ENCODE measurements around the gene PLXNA4.

The PLXNA4 gene

DNA sequence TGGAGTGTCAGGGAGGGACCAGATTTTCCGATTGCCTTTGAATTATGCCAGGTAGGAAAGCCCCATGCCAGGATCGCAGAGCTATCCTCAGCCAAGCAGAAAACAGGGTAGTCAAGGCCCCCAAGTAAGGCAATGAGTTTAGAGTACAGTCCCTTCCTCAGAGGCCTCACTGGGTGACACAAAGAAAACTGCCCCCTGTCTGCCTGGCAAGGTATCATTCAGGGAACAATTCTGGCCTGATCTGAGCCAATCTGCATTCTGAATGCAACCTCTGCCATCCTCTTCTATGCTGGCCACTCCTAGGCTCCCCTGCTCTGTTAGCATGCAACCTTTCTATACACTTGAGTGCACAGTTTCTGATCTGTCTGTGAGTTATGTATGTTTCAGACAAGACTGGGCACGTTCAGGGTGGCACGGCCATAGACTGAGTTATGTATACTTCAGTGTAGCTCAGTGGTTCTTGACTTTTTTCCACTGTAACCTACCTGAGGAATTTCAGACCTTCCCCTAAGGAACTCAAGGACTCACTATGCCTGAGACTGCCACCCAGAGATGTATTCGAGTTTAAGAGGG lies 336.8 kb downstream of the PLXNA4 start:
- Histone ChIP-seq H3K27me3 (ENCODE audit: control insufficient read depth in 1 of 2, insufficient read depth in 1 of 2, low read length in 2 of 2) (peaks cover 0 to 5% of the 10 kb centered on the region in 2 experiments), H3K14ac (ENCODE audit: low read length in 2 of 2) (no peak overlapping the region), H3K27ac (ENCODE audit: low read length, poor library complexity, severe bottlenecking) (no peak overlapping the region), H3K4ac (ENCODE audit: low read depth in 1 of 2, low read length in 2 of 2) (no peak overlapping the region), H4K8ac (ENCODE audit: low read length) (no peak overlapping the region), H3K23ac (ENCODE audit: low read length in 2 of 2) (no peak overlapping the region), H3K9ac (ENCODE audit: low read length) (no peak overlapping the region), H3K36me3 (ENCODE audit: control insufficient read depth in 1 of 2, insufficient read depth in 2 of 2, low read depth in 1 of 2, low read length in 2 of 2) (peaks cover 0 to 16% of the 10 kb centered on the region in 2 experiments), H3K9me3 (ENCODE audit: control insufficient read depth, low read length) (no peaks in the 10 kb centered on the region), H3K4me2 (ENCODE audit: low read length, poor library complexity, severe bottlenecking) (no peak overlapping the region), H3K79me1 (replicated peaks; ENCODE audit: low read length, poor library complexity, severe bottlenecking) (no peaks in the 10 kb centered on the region), H3K4me3 (ENCODE audit: insufficient read depth in 1 of 2, low read depth in 1 of 2, low read length in 2 of 2) (no peak overlapping the region), H2AFZ (ENCODE audit: low read depth, low read length) (no peak overlapping the region), H2BK5ac (ENCODE audit: low read depth, low read length, poor library complexity, severe bottlenecking) (no peak overlapping the region), H4K91ac (ENCODE audit: low read length) (no peak overlapping the region), H2AK5ac (ENCODE audit: low read length, severe bottlenecking) (no peak overlapping the region), H2BK12ac (ENCODE audit: low read length in 2 of 2) (no peak overlapping the region), H2BK15ac (ENCODE audit: low read depth, poor library complexity, severe bottlenecking) (no peak overlapping the region), H3K4me1 (ENCODE audit: control insufficient read depth, insufficient read depth, low read depth, low read length) (no peaks in the 10 kb centered on the region), H2BK120ac (ENCODE audit: low read depth, low read length) (no peak overlapping the region), H3K18ac (ENCODE audit: low read depth in 1 of 2, low read length in 2 of 2) (no peak overlapping the region)
- WGBS: 76% methylated on average over 5 of the region's 5 CpGs
- DNase-seq: no peak

DNA sequence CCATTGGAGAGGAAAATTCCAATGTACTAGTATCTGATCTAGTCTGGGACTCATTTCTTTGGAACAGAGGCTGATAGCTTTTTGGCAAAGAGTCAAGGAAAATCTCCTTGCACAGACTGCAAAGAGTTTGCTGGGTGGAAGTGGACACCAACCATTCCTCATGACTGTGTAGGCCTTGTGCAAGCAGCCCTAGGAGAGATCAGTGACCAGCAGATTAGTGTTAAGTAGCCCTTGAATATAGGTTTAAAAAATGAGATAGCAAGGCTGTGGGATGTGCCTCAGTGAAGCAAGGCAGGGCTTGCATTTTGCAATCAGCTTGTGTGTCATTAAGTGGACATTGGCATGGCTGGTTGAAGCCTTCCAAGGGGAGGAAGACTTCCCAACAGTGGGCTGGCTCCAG lies 341.6 kb downstream of the PLXNA4 start:
- H3K4me1 ChIP-seq (ENCODE audit: control insufficient read depth, insufficient read depth, low read depth, low read length): no peaks in the 10 kb centered on the region
- no peak overlapping the region for H3K4me3 ChIP-seq (ENCODE audit: insufficient read depth in 1 of 2, low read depth in 1 of 2, low read length in 2 of 2)
- H2BK15ac ChIP-seq (ENCODE audit: low read depth, poor library complexity, severe bottlenecking): no peak overlapping the region
- no peak overlapping the region for H2AK5ac ChIP-seq (ENCODE audit: low read length, severe bottlenecking)
- H3K23ac ChIP-seq (ENCODE audit: low read length in 2 of 2): no peak overlapping the region
- H3K18ac ChIP-seq (ENCODE audit: low read depth in 1 of 2, low read length in 2 of 2): no peak overlapping the region
- H2BK12ac ChIP-seq (ENCODE audit: low read length in 2 of 2): no peak overlapping the region
- no peaks in the 10 kb centered on the region for H3K27me3 ChIP-seq (ENCODE audit: control insufficient read depth in 1 of 2, insufficient read depth in 1 of 2, low read length in 2 of 2)
- no peak overlapping the region for H3K4me2 ChIP-seq (ENCODE audit: low read length, poor library complexity, severe bottlenecking)
- DNase-seq: peak; percentile 38
- no peak overlapping the region for H3K9ac ChIP-seq (ENCODE audit: low read length)
- H3K14ac ChIP-seq (ENCODE audit: low read length in 2 of 2): no peak overlapping the region
- H4K91ac ChIP-seq (ENCODE audit: low read length): no peak overlapping the region
- no peak overlapping the region for H2BK120ac ChIP-seq (ENCODE audit: low read depth, low read length)
- no peak overlapping the region for H2BK5ac ChIP-seq (ENCODE audit: low read depth, low read length, poor library complexity, severe bottlenecking)
- peaks cover 0 to 17% of the 10 kb centered on the region in 2 experiments for H3K36me3 ChIP-seq (ENCODE audit: control insufficient read depth in 1 of 2, insufficient read depth in 2 of 2, low read depth in 1 of 2, low read length in 2 of 2)
- H3K27ac ChIP-seq (ENCODE audit: low read length, poor library complexity, severe bottlenecking): no peak overlapping the region
- no peaks in the 10 kb centered on the region for H3K79me1 ChIP-seq (replicated peaks; ENCODE audit: low read length, poor library complexity, severe bottlenecking)
- H3K4ac ChIP-seq (ENCODE audit: low read depth in 1 of 2, low read length in 2 of 2): no peak overlapping the region
- no peak overlapping the region for H4K8ac ChIP-seq (ENCODE audit: low read length)
- H2AFZ ChIP-seq (ENCODE audit: low read depth, low read length): no peak overlapping the region
- no peaks in the 10 kb centered on the region for H3K9me3 ChIP-seq (ENCODE audit: control insufficient read depth, low read length)

GRCh38 chr7:132232406-132232805 lies 343.9 kb downstream of the PLXNA4 start:
- no peak overlapping the region for H2BK15ac ChIP-seq (ENCODE audit: low read depth, poor library complexity, severe bottlenecking)
- H3K79me1 ChIP-seq (replicated peaks; ENCODE audit: low read length, poor library complexity, severe bottlenecking): no peaks in the 10 kb centered on the region
- no peak overlapping the region for H4K8ac ChIP-seq (ENCODE audit: low read length)
- H2BK120ac ChIP-seq (ENCODE audit: low read depth, low read length): no peak overlapping the region
- H3K4me3 ChIP-seq (ENCODE audit: insufficient read depth in 1 of 2, low read depth in 1 of 2, low read length in 2 of 2): no peak overlapping the region
- H2AK5ac ChIP-seq (ENCODE audit: low read length, severe bottlenecking): no peak overlapping the region
- H3K14ac ChIP-seq (ENCODE audit: low read length in 2 of 2): no peak overlapping the region
- no peak overlapping the region for H2AFZ ChIP-seq (ENCODE audit: low read depth, low read length)
- no peaks in the 10 kb centered on the region for H3K9me3 ChIP-seq (ENCODE audit: control insufficient read depth, low read length)
- H3K27ac ChIP-seq (ENCODE audit: low read length, poor library complexity, severe bottlenecking): no peak overlapping the region
- H3K4me2 ChIP-seq (ENCODE audit: low read length, poor library complexity, severe bottlenecking): no peak overlapping the region
- peaks cover 0 to 13% of the 10 kb centered on the region in 2 experiments for H3K36me3 ChIP-seq (ENCODE audit: control insufficient read depth in 1 of 2, insufficient read depth in 2 of 2, low read depth in 1 of 2, low read length in 2 of 2)
- no peak overlapping the region for H4K91ac ChIP-seq (ENCODE audit: low read length)
- H3K27me3 ChIP-seq (ENCODE audit: control insufficient read depth in 1 of 2, insufficient read depth in 1 of 2, low read length in 2 of 2): no peaks in the 10 kb centered on the region
- no peaks in the 10 kb centered on the region for H3K4me1 ChIP-seq (ENCODE audit: control insufficient read depth, insufficient read depth, low read depth, low read length)
- no peak overlapping the region for H2BK12ac ChIP-seq (ENCODE audit: low read length in 2 of 2)
- no peak overlapping the region for H2BK5ac ChIP-seq (ENCODE audit: low read depth, low read length, poor library complexity, severe bottlenecking)
- 44% methylated on average over 2 of the region's 3 CpGs for WGBS
- DNase-seq: no peak
- no peak overlapping the region for H3K9ac ChIP-seq (ENCODE audit: low read length)
- H3K18ac ChIP-seq (ENCODE audit: low read depth in 1 of 2, low read length in 2 of 2): no peak overlapping the region
- no peak overlapping the region for H3K23ac ChIP-seq (ENCODE audit: low read length in 2 of 2)
- no peak overlapping the region for H3K4ac ChIP-seq (ENCODE audit: low read depth in 1 of 2, low read length in 2 of 2)

DNA sequence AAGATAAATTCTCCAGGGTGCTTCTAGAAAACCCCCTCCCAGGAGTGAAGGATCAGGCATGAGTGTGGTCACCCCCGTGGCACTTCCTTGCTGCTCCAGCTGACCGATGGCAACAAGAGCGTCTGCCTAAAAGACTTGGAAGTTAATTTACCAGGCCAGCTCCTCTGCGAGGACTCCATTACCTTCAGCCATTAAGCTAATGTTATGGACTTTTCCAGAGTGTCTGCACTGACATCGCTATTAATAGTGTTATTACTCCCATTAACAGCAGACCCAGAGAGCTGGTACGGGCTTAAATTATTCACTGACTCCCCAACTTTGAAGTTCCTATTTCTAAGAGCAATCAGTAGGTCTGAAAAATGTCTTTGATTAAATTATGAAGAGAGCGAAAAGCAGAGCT lies 345.8 kb downstream of the PLXNA4 start:
- no peak overlapping the region for H4K91ac ChIP-seq (ENCODE audit: low read length)
- H3K27ac ChIP-seq (ENCODE audit: low read length, poor library complexity, severe bottlenecking): no peak overlapping the region
- H2BK15ac ChIP-seq (ENCODE audit: low read depth, poor library complexity, severe bottlenecking): no peak overlapping the region
- H3K27me3 ChIP-seq (ENCODE audit: control insufficient read depth in 1 of 2, insufficient read depth in 1 of 2, low read length in 2 of 2): no peaks in the 10 kb centered on the region
- H2AFZ ChIP-seq (ENCODE audit: low read depth, low read length): no peak overlapping the region
- no peak overlapping the region for H3K18ac ChIP-seq (ENCODE audit: low read depth in 1 of 2, low read length in 2 of 2)
- H3K4me1 ChIP-seq (ENCODE audit: control insufficient read depth, insufficient read depth, low read depth, low read length): no peaks in the 10 kb centered on the region
- no peak overlapping the region for H4K8ac ChIP-seq (ENCODE audit: low read length)
- no peak overlapping the region for H3K14ac ChIP-seq (ENCODE audit: low read length in 2 of 2)
- no peak overlapping the region for H2AK5ac ChIP-seq (ENCODE audit: low read length, severe bottlenecking)
- no peak overlapping the region for H3K23ac ChIP-seq (ENCODE audit: low read length in 2 of 2)
- DNase-seq: no peak
- no peaks in the 10 kb centered on the region for H3K79me1 ChIP-seq (replicated peaks; ENCODE audit: low read length, poor library complexity, severe bottlenecking)
- H3K9ac ChIP-seq (ENCODE audit: low read length): no peak overlapping the region
- no peak overlapping the region for H2BK5ac ChIP-seq (ENCODE audit: low read depth, low read length, poor library complexity, severe bottlenecking)
- no peaks in the 10 kb centered on the region for H3K9me3 ChIP-seq (ENCODE audit: control insufficient read depth, low read length)
- no peak overlapping the region for H2BK12ac ChIP-seq (ENCODE audit: low read length in 2 of 2)
- no peak overlapping the region for H3K4me3 ChIP-seq (ENCODE audit: insufficient read depth in 1 of 2, low read depth in 1 of 2, low read length in 2 of 2)
- H2BK120ac ChIP-seq (ENCODE audit: low read depth, low read length): no peak overlapping the region
- 90% methylated on average over 5 of the region's 7 CpGs for WGBS
- no peak overlapping the region for H3K4ac ChIP-seq (ENCODE audit: low read depth in 1 of 2, low read length in 2 of 2)
- no peak overlapping the region for H3K4me2 ChIP-seq (ENCODE audit: low read length, poor library complexity, severe bottlenecking)
- H3K36me3 ChIP-seq (ENCODE audit: control insufficient read depth in 1 of 2, insufficient read depth in 2 of 2, low read depth in 1 of 2, low read length in 2 of 2): peaks cover 0 to 23% of the 10 kb centered on the region in 2 experiments
